Activated CD8-positive, alpha-beta memory T cell treated with anti-CD3 and anti-CD28 coated beads for 48 hours (primary cell): ENCODE data around the gene GTF2E1.

Source experiments
- DNase-seq, 3 experiments: peaks; one replicate each; pipeline ENCODE4 v3.0.0-alpha.2; 2020; ENCODE audit warnings: low read depth in 2 of 3, low spot score in 2 of 3

Gene GTF2E1

GRCh38 chr3:120797857-120798256 is 55.3 kb downstream of the GTF2E1 start:
- DNase-seq: no peak

- no peak for DNase-seq
Measured at GRCh38 chr3:120798346-120798745, 55.8 kb downstream of the GTF2E1 start.

DNA sequence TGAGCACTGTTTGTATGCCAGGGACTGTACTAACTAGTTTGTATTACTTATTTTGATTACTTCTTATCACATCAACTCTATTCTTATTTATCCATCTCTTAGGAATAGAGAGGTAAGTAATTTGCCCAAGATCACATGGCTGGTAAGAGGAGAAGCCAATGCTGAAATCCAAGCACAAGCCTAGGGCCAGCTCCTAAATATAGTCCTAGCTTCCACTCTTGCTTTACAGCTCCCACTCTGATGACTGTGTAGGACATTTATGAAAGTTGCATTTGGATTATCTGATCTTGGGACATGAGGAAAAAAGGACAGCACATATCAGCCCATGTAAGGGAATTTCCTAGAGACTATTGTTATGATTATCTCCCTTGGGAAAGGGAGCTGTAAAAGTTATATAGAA is 58.1 kb downstream of the GTF2E1 start:
- DNase-seq: no peak

DNA sequence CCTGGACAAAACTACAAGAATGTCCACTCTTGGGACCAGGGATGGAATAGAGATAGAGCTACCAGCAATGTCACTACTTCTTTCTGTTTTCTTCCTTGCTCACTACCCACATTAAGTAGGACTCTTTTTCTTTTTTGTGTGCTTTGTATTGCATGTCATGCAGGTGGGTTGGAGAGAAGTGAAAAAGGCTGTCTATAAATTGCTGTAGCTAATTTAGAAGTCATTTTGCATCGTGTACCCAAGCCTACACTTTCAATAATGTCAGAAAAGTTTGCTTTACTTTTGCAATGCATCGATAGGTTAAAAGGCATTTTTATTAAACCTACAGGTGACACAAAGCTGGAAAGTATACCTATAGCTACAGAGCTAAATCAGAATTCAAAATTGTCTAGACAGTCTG is 58.9 kb downstream of the GTF2E1 start:
- DNase-seq: no peak

- DNase-seq: no peak
Measured at GRCh38 chr3:120802916-120803315, 60.4 kb downstream of the GTF2E1 start.

DNA sequence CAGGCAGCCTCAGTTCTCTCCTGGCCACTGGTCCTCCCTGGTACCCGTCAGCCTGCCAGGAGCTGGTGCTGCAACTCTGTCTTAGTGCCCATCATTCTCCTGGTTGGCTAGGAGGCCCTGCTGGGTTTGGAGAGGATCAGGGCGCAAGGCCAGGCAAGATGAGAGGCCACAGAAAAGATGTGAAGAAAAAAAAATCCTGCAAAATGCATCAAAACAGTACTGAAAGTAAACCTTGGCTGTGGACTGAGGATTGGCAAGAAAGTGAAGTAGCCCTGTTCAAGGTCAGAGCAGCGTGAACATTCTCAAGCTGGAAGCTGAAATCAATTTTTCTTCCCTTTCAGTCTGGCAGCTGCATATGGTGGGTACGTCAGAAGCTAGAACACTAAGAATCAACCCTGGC is 74.2 kb downstream of the GTF2E1 start:
- DNase-seq: no peak

DNA sequence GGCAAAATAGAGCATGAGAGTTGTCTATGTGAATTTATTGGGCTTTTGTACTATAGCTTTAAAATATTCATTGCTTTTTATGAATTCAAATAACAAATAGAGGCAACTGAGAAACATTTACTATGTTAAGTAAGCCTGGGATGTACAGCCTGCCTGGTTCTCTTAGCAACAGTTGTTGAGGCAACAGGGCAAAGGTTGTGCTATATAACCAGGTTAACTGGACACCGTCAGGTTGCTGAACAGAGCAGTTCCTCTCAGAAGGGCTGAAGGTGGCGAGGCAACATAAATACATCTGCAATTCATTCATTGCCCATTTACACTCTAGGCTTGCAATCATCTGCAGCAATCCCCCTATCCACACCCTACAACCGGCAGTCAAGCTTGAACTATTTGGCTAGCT is 78.2 kb downstream of the GTF2E1 start:
- DNase-seq: no peak

DNA sequence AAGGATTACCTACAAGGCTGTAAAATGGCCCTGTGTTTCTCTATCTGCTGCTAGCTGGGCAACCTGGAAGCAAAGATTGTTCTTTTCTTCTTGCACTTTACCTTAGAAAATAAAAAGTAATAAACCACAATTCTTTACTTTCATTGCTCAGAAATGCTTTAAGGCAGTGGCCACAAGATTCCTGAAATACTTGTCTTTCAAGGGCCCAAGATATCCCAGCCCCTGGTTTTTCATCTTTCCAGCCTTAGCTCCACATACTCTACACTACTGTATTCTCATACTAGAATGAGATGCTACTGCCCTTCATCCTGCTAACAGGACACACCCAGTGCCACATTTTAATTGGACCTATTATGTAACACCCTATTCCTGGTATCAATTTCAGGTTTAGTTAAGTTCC is 78.9 kb downstream of the GTF2E1 start:
- DNase-seq: no peak

- no peak for DNase-seq
Measured at GRCh38 chr3:120823156-120823555, 80.6 kb downstream of the GTF2E1 start.

GRCh38 chr3:120824613-120825012 is 82.1 kb downstream of the GTF2E1 start:
- DNase-seq: no peak

DNA sequence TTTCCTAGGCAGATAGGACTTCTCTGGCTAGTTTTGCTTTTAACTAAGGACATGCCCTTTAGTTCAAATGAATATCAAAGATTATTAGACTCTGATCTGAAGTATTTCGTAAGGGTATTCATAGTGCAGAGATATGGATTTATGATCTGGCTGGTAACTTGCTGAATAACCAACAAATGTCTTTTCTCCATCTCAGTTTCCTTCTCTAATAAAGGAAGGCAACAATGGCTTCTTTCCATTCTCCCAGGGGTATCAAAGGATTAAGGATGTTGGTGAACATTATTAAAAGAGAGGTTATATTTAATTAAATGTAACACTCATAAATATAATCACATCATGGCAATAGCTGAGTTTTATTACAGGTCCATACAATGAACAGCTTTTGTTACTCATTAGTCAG is 86.3 kb downstream of the GTF2E1 start:
- DNase-seq: no peak

DNA sequence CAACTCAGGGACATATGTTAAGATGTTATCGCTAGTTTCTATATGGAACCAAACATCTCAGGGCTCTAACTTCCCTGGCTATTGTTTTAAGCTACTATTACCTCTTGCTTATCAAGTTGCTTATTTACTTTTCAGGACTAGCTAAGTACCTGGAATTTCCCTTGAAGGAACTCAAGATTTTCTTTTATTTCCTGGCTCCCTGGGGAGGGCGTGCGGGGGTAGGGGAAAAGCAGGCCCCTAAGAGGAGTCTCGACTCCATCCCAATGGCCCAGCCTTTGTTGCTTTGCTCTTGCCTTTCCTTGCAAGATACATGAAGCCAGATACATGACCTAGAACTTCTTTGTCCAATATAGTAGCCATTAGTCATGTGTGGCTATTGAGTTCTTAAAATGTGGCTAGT is 88.5 kb downstream of the GTF2E1 start:
- no peak for DNase-seq
